ENCODE data around the gene SLCO4A1.

GRCh38 chr20:62679978-62680589 lies 37.8 kb downstream of the SLCO4A1 start:
- no peak for TF ChIP-seq CTCF (optimal IDR thresholded peaks at IDR 0.05 in 1 of 3, IDR thresholded peaks at IDR 0.05 in 1 of 3, conservative IDR thresholded peaks at IDR 0.05 in 1 of 3; ENCODE audit: extremely low read depth in 1 of 3, insufficient read depth in 2 of 3, low read length in 3 of 3)
- TF ChIP-seq EZH2 (IDR thresholded peaks at IDR 0.05; ENCODE audit: low read length): no peak
